Measurements from ENCODE around the gene CFAP70.

CFAP70 gene

GRCh38 chr10:73232887-73233286 is 125.8 kb downstream of the CFAP70 start:
- Histone ChIP-seq H3K4me3 (ENCODE audit: low read depth in 1 of 2, low read length in 2 of 2) (no peak overlapping the region), H3K4me1 (ENCODE audit: insufficient read depth, low read length) (peaks cover 9% of the 10 kb centered on the region), H3K9me3 (ENCODE audit: low read length) (no peaks in the 10 kb centered on the region), H3K27ac (ENCODE audit: low read depth, low read length) (no peak overlapping the region), H3K36me3 (ENCODE audit: insufficient read depth, low read length) (peaks cover 8% of the 10 kb centered on the region), H3K27me3 (ENCODE audit: control insufficient read depth in 1 of 2, insufficient read depth in 2 of 2, low read length in 2 of 2) (no peaks in the 10 kb centered on the region), H3K9ac (ENCODE audit: low read length) (no peak overlapping the region)

GRCh38 chr10:73229567-73229966 is 129.1 kb downstream of the CFAP70 start:
- peaks cover 6% of the 10 kb centered on the region for H3K4me1 ChIP-seq (ENCODE audit: insufficient read depth, low read length)
- no peak overlapping the region for H3K27ac ChIP-seq (ENCODE audit: low read depth, low read length)
- H3K9ac ChIP-seq (ENCODE audit: low read length), result no peak overlapping the region
- no peaks in the 10 kb centered on the region for H3K27me3 ChIP-seq (ENCODE audit: control insufficient read depth in 1 of 2, insufficient read depth in 2 of 2, low read length in 2 of 2)
- no peak overlapping the region for H3K4me3 ChIP-seq (ENCODE audit: low read depth in 1 of 2, low read length in 2 of 2)
- no peaks in the 10 kb centered on the region for H3K9me3 ChIP-seq (ENCODE audit: low read length)
- peaks cover 8% of the 10 kb centered on the region for H3K36me3 ChIP-seq (ENCODE audit: insufficient read depth, low read length)

GRCh38 chr10:73228247-73228646 is 130.4 kb downstream of the CFAP70 start:
- peaks cover 8% of the 10 kb centered on the region for H3K36me3 ChIP-seq (ENCODE audit: insufficient read depth, low read length)
- no peak overlapping the region for H3K27ac ChIP-seq (ENCODE audit: low read depth, low read length)
- H3K27me3 ChIP-seq (ENCODE audit: control insufficient read depth in 1 of 2, insufficient read depth in 2 of 2, low read length in 2 of 2), result no peaks in the 10 kb centered on the region
- no peaks in the 10 kb centered on the region for H3K4me1 ChIP-seq (ENCODE audit: insufficient read depth, low read length)
- no peak overlapping the region for H3K4me3 ChIP-seq (ENCODE audit: low read depth in 1 of 2, low read length in 2 of 2)
- no peak overlapping the region for H3K9ac ChIP-seq (ENCODE audit: low read length)
- H3K9me3 ChIP-seq (ENCODE audit: low read length), result no peaks in the 10 kb centered on the region

GRCh38 chr10:73226663-73227062 is 132.0 kb downstream of the CFAP70 start:
- H3K4me3 ChIP-seq (ENCODE audit: low read depth in 1 of 2, low read length in 2 of 2), result no peak overlapping the region
- H3K36me3 ChIP-seq (ENCODE audit: insufficient read depth, low read length), result peaks cover 8% of the 10 kb centered on the region
- H3K4me1 ChIP-seq (ENCODE audit: insufficient read depth, low read length), result no peaks in the 10 kb centered on the region
- no peaks in the 10 kb centered on the region for H3K9me3 ChIP-seq (ENCODE audit: low read length)
- no peak overlapping the region for H3K9ac ChIP-seq (ENCODE audit: low read length)
- H3K27ac ChIP-seq (ENCODE audit: low read depth, low read length), result no peak overlapping the region
- no peaks in the 10 kb centered on the region for H3K27me3 ChIP-seq (ENCODE audit: control insufficient read depth in 1 of 2, insufficient read depth in 2 of 2, low read length in 2 of 2)

GRCh38 chr10:73225518-73225917 is 133.1 kb downstream of the CFAP70 start:
- Histone ChIP-seq H3K9me3 (ENCODE audit: low read length) (no peaks in the 10 kb centered on the region), H3K4me3 (ENCODE audit: low read depth in 1 of 2, low read length in 2 of 2) (no peak overlapping the region), H3K9ac (ENCODE audit: low read length) (no peak overlapping the region), H3K4me1 (ENCODE audit: insufficient read depth, low read length) (no peaks in the 10 kb centered on the region), H3K27ac (ENCODE audit: low read depth, low read length) (no peak overlapping the region), H3K36me3 (ENCODE audit: insufficient read depth, low read length) (peaks cover 4% of the 10 kb centered on the region), H3K27me3 (ENCODE audit: control insufficient read depth in 1 of 2, insufficient read depth in 2 of 2, low read length in 2 of 2) (no peaks in the 10 kb centered on the region)

GRCh38 chr10:73220989-73221388 is 137.7 kb downstream of the CFAP70 start:
- Histone ChIP-seq H3K27me3 (ENCODE audit: control insufficient read depth in 1 of 2, insufficient read depth in 2 of 2, low read length in 2 of 2) (no peaks in the 10 kb centered on the region), H3K4me3 (ENCODE audit: low read depth in 1 of 2, low read length in 2 of 2) (no peak overlapping the region), H3K27ac (ENCODE audit: low read depth, low read length) (no peak overlapping the region), H3K9ac (ENCODE audit: low read length) (no peak overlapping the region), H3K9me3 (ENCODE audit: low read length) (no peaks in the 10 kb centered on the region), H3K36me3 (ENCODE audit: insufficient read depth, low read length) (peaks cover 22% of the 10 kb centered on the region), H3K4me1 (ENCODE audit: insufficient read depth, low read length) (no peaks in the 10 kb centered on the region)

GRCh38 chr10:73219384-73219783 is 139.3 kb downstream of the CFAP70 start:
- no peak overlapping the region for H3K27ac ChIP-seq (ENCODE audit: low read depth, low read length)
- no peaks in the 10 kb centered on the region for H3K9me3 ChIP-seq (ENCODE audit: low read length)
- H3K36me3 ChIP-seq (ENCODE audit: insufficient read depth, low read length), result peaks cover 22% of the 10 kb centered on the region

GRCh38 chr10:73218431-73219191 is 140.1 kb downstream of the CFAP70 start:
- H3K27ac ChIP-seq (ENCODE audit: low read depth, low read length), result no peak overlapping the region
- no peaks in the 10 kb centered on the region for H3K27me3 ChIP-seq (ENCODE audit: control insufficient read depth in 1 of 2, insufficient read depth in 2 of 2, low read length in 2 of 2)
- H3K36me3 ChIP-seq (ENCODE audit: insufficient read depth, low read length), result peaks cover 22% of the 10 kb centered on the region
- H3K4me1 ChIP-seq (ENCODE audit: insufficient read depth, low read length), result no peaks in the 10 kb centered on the region
- H3K9me3 ChIP-seq (ENCODE audit: low read length), result no peaks in the 10 kb centered on the region
- H3K9ac ChIP-seq (ENCODE audit: low read length), result no peak overlapping the region
- no peak overlapping the region for H3K4me3 ChIP-seq (ENCODE audit: low read depth in 1 of 2, low read length in 2 of 2)

More at GRCh38 chr10:73219384-73219783, 139.3 kb downstream of the CFAP70 start:
- no peaks in the 10 kb centered on the region for H3K27me3 ChIP-seq (ENCODE audit: control insufficient read depth in 1 of 2, insufficient read depth in 2 of 2, low read length in 2 of 2)
- H3K9ac ChIP-seq (ENCODE audit: low read length), result no peak overlapping the region
- no peaks in the 10 kb centered on the region for H3K4me1 ChIP-seq (ENCODE audit: insufficient read depth, low read length)
- H3K4me3 ChIP-seq (ENCODE audit: low read depth in 1 of 2, low read length in 2 of 2), result no peak overlapping the region

GRCh38 chr10:73217628-73218027 is 141.0 kb downstream of the CFAP70 start:
- Histone ChIP-seq H3K27ac (ENCODE audit: low read depth, low read length) (no peak overlapping the region), H3K36me3 (ENCODE audit: insufficient read depth, low read length) (peaks cover 22% of the 10 kb centered on the region), H3K4me3 (ENCODE audit: low read depth in 1 of 2, low read length in 2 of 2) (no peak overlapping the region), H3K27me3 (ENCODE audit: control insufficient read depth in 1 of 2, insufficient read depth in 2 of 2, low read length in 2 of 2) (no peaks in the 10 kb centered on the region), H3K9ac (ENCODE audit: low read length) (no peak overlapping the region), H3K4me1 (ENCODE audit: insufficient read depth, low read length) (no peaks in the 10 kb centered on the region), H3K9me3 (ENCODE audit: low read length) (no peaks in the 10 kb centered on the region)

- H3K27me3 ChIP-seq (ENCODE audit: control insufficient read depth in 1 of 2, insufficient read depth in 2 of 2, low read length in 2 of 2), result no peaks in the 10 kb centered on the region
- no peaks in the 10 kb centered on the region for H3K4me1 ChIP-seq (ENCODE audit: insufficient read depth, low read length)
- H3K9ac ChIP-seq (ENCODE audit: low read length), result no peak overlapping the region
- H3K4me3 ChIP-seq (ENCODE audit: low read depth in 1 of 2, low read length in 2 of 2), result no peak overlapping the region
- H3K9me3 ChIP-seq (ENCODE audit: low read length), result no peaks in the 10 kb centered on the region
- H3K27ac ChIP-seq (ENCODE audit: low read depth, low read length), result no peak overlapping the region
- peaks cover 22% of the 10 kb centered on the region for H3K36me3 ChIP-seq (ENCODE audit: insufficient read depth, low read length)
Measured at GRCh38 chr10:73215749-73216148, 142.9 kb downstream of the CFAP70 start.

GRCh38 chr10:73211106-73211811 is 147.4 kb downstream of the CFAP70 start:
- no peaks in the 10 kb centered on the region for H3K27me3 ChIP-seq (ENCODE audit: control insufficient read depth in 1 of 2, insufficient read depth in 2 of 2, low read length in 2 of 2)
- H3K4me3 ChIP-seq (ENCODE audit: low read depth in 1 of 2, low read length in 2 of 2), result no peak overlapping the region
- no peak overlapping the region for H3K27ac ChIP-seq (ENCODE audit: low read depth, low read length)
- H3K4me1 ChIP-seq (ENCODE audit: insufficient read depth, low read length), result no peaks in the 10 kb centered on the region
- H3K36me3 ChIP-seq (ENCODE audit: insufficient read depth, low read length), result peaks cover under 1% of the 10 kb centered on the region
- H3K9me3 ChIP-seq (ENCODE audit: low read length), result no peaks in the 10 kb centered on the region
- no peak overlapping the region for H3K9ac ChIP-seq (ENCODE audit: low read length)
